B cell (primary cell): ENCODE measurements around the gene ASB2. TPM values are rescaled to one million over a fixed set of nuclear protein-coding genes. Genes with fewer than 3 reads are reported as not detected.

Source experiments
- ATAC-seq: fragments of 200-7000 bp; cut with Tn5 transposase; one replicate; pipeline ENCODE4 v1.10.0; 2021; ENCODE audit warnings: low read depth, mild to moderate bottlenecking, moderate number of reproducible peaks, moderate library complexity
- CTCF ChIA-PET: fragments of 350-600 bp; sonication (Branson Sonifier 250); formaldehyde crosslinking; loops from one replicate; lab custom pipeline; 2021; ENCODE audit warnings: antibody characterized with exemption, inconsistent platforms; lab: Charles Lee
- POLR2A ChIA-PET: fragments of 350-600 bp; sonication (Branson Sonifier 250); formaldehyde crosslinking; loops from one replicate; lab custom pipeline; 2021; ENCODE audit warnings: antibody characterized with exemption; lab: Charles Lee
- DNase-seq: peaks from one replicate; pipeline ENCODE4 v3.0.0; 2013
- H2AFZ ChIP-seq: 2 replicates; pipeline ENCODE4 v1.6.1; 2012; ENCODE audit warnings: mild to moderate bottlenecking, low read depth, low read length; ENCODE audit not compliant: insufficient read depth, poor library complexity, severe bottlenecking
- H3K27ac ChIP-seq, 2 donors: 1 replicate in 1 of 2; 2 replicates in 1 of 2; pipeline ENCODE4 v1.5.1; 2012 to 2013; ENCODE audit warnings: low read length in 2 of 2, mild to moderate bottlenecking in 2 of 2, moderate library complexity in 1 of 2
- H3K27me3 ChIP-seq, 4 experiments: fragments of 200-600 bp in 1 of 4; sonication (generic) in 1 of 4; replicated peaks in 1 of 4; 1 replicate in 2 of 4; 2 replicates in 2 of 4; pipeline versions ENCODE4 v1.6.1 to v1.7.0; 2013 to 2016; ENCODE audit warnings: low read length in 3 of 4, mild to moderate bottlenecking in 2 of 4, mixed read lengths in 1 of 4, moderate library complexity in 1 of 4; ENCODE audit not compliant: insufficient read depth in 4 of 4, control insufficient read depth in 3 of 4; ENCODE audit errors: control extremely low read depth in 1 of 4
- H3K36me3 ChIP-seq, 2 experiments: replicated peaks in 1 of 2; 1 replicate in 1 of 2; 2 replicates in 1 of 2; pipeline versions ENCODE4 v1.6.1 to v1.7.1; 2013; ENCODE audit warnings: low read length in 1 of 2; ENCODE audit not compliant: insufficient read depth in 2 of 2, control insufficient read depth in 1 of 2; ENCODE audit errors: control extremely low read depth in 1 of 2, extremely low read depth in 1 of 2
- H3K4me1 ChIP-seq, 2 donors: fragments of 200-600 bp in 1 of 2; sonication (generic) in 1 of 2; 1 replicate in 1 of 2; 2 replicates in 1 of 2; pipeline versions ENCODE4 v1.5.1 to v1.6.1; 2013 to 2017; ENCODE audit warnings: low read length in 2 of 2; ENCODE audit not compliant: control insufficient read depth in 2 of 2, insufficient read depth in 2 of 2
- H3K4me2 ChIP-seq: replicated peaks from 2 replicates; pipeline ENCODE3; 2012; ENCODE audit warnings: mild to moderate bottlenecking, low read depth, low read length; ENCODE audit not compliant: poor library complexity, severe bottlenecking
- H3K4me3 ChIP-seq, 5 experiments: fragments of 200-600 bp in 1 of 5; sonication (generic) in 1 of 5; 1 replicate in 3 of 5; 2 replicates in 2 of 5; pipeline versions ENCODE4 v1.5.1 to v1.7.0; 2011 to 2016; ENCODE audit warnings: low read length in 4 of 5, mild to moderate bottlenecking in 4 of 5, low read depth in 2 of 5, control low read depth in 1 of 5, moderate library complexity in 1 of 5; ENCODE audit not compliant: insufficient read depth in 1 of 5; ENCODE audit errors: control extremely low read depth in 1 of 5, extremely low read depth in 1 of 5
- H3K79me2 ChIP-seq: fragments of 200-600 bp; sonication (generic); one replicate; pipeline ENCODE4 v1.6.0; 2016; ENCODE audit warnings: low read length; ENCODE audit not compliant: control insufficient read depth, insufficient read depth
- H3K9ac ChIP-seq: fragments of 200-600 bp; sonication (generic); 2 replicates; pipeline ENCODE4 v1.6.1; 2017; ENCODE audit warnings: mild to moderate bottlenecking, low read length, moderate library complexity
- H3K9me3 ChIP-seq, 3 donors: one replicate each; pipeline versions ENCODE4 v1.6.1 to v1.7.1; 2013; ENCODE audit warnings: low read length in 2 of 3; ENCODE audit not compliant: control insufficient read depth in 2 of 3, insufficient read depth in 1 of 3; ENCODE audit errors: control extremely low read depth in 1 of 3
- H4K20me1 ChIP-seq: 2 replicates; pipeline ENCODE4 v1.6.0; 2012; ENCODE audit warnings: mild to moderate bottlenecking, low read length; ENCODE audit not compliant: insufficient read depth, control insufficient read depth, poor library complexity, severe bottlenecking
- H3K27ac Mint-ChIP-seq: one replicate; pipeline ENCODE4 v1.8.0; 2021; ENCODE audit warnings: mixed read lengths
- H3K27me3 Mint-ChIP-seq: one replicate; pipeline ENCODE4 v1.8.0; 2021; ENCODE audit warnings: mixed read lengths
- H3K4me1 Mint-ChIP-seq: one replicate; pipeline ENCODE4 v1.8.0; 2021; ENCODE audit warnings: mixed read lengths
- H3K4me3 Mint-ChIP-seq: one replicate; pipeline ENCODE4 v1.8.0; 2021; ENCODE audit warnings: mixed read lengths
- H3K9me3 Mint-ChIP-seq: one replicate; pipeline ENCODE4 v1.8.0; 2022; ENCODE audit warnings: mixed read lengths; ENCODE audit not compliant: insufficient read depth
- EZH2 ChIP-seq: IDR thresholded peaks from 2 replicates; pipeline ENCODE4 v1.6.1; 2012; ENCODE audit warnings: borderline replicate concordance, low read depth, mild to moderate bottlenecking, moderate library complexity, low read length; ENCODE audit not compliant: insufficient read depth, poor library complexity, severe bottlenecking
- WGBS: methylation state at CpG from one replicate; pipeline ENCODE4 v1.1.5; 2013; ENCODE audit warnings: missing lambda C conversion rate; ENCODE audit not compliant: insufficient coverage; 5-methylcytosine and 5-hydroxymethylcytosine counted together
- intact Hi-C: fragments of 100-400 bp; cut with micrococcal nuclease; formaldehyde crosslinking; loops from one replicate; pipeline ENCODE4 v1.10.0; 2022
- polyA plus RNA-seq: library from polyadenylated mRNA; depleted of rRNA; stranded (reverse); fragments of >200 nt; gene quantifications from 2 replicates; pipeline ENCODE4 v1.2.3, GENCODE V29; 2012
- total RNA-seq, 2 donors: library from RNA; stranded (reverse); fragments of 120-200 nt in 1 of 2; gene quantifications; 1 replicate in 1 of 2; 2 replicates in 1 of 2; pipeline versions ENCODE4 v1.2.3 to v1.2.4, GENCODE V29; 2013 to 2022
- TF ChIP-seq, protein P1 (sequence below): fragments of 200-600 bp; IDR thresholded peaks from one replicate; pipeline ENCODE4 v1.8.0; 2022; ENCODE audit warnings: antibody characterized with exemption, mild to moderate bottlenecking

The ASB2 gene
- total and polyA plus RNA-seq, 2 donors (not counting 1 experiment from before 2014, with no cell fraction given), result 1.5 to 2.7 TPM

DNA sequence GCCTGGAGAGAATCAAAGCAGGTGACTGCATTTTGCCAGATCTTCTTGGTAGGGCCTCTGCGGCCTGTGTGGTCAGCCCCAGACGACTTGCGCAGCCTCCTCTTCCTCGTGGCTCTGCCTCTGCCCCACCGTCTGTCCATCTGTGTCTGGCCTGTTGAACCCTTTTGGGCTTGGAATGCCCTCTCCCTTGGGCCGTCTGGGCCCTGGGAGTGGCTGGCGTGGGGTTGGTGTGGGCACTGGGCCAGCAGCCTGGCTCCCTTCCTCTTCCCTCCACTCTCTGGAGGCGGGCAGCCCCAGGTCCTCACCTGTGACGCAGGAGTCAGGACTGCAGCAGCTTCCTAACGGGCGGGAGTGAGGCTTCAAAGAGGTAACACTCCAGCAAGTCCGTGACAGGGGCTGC is 11.0 kb upstream of the ASB2 start:
- CTCF ChIA-PET, result no interaction called here
- no peak overlapping the region for H3K4me3 Mint-ChIP-seq
- H3K9me3 ChIP-seq, result peaks cover 0 to 17% (median 0%) of the 10 kb centered on the region in 3 donors
- H3K4me3 ChIP-seq, result no peak overlapping the region
- H3K4me2 ChIP-seq, result no peak overlapping the region
- 96% methylated on average over 12 of the region's 12 CpGs for WGBS
- no peaks in the 10 kb centered on the region for H3K79me2 ChIP-seq
- peaks cover 33% of the 10 kb centered on the region for H3K27me3 Mint-ChIP-seq
- no peak overlapping the region for H3K9ac ChIP-seq
- DNase-seq (no peak), ATAC-seq (no peak)
- no peaks in the 10 kb centered on the region for H3K36me3 ChIP-seq
- intact Hi-C loops, result loop anchor here (5.0 kb wide), 1 partner anchor 40 kb away; no protein-coding TSS in a partner anchor
- H3K27ac ChIP-seq, result no peak overlapping the region
- peaks cover 3% of the 10 kb centered on the region for H3K4me1 Mint-ChIP-seq
- TF ChIP-seq EZH2, result no peak
- TF ChIP-seq, protein P1, sequence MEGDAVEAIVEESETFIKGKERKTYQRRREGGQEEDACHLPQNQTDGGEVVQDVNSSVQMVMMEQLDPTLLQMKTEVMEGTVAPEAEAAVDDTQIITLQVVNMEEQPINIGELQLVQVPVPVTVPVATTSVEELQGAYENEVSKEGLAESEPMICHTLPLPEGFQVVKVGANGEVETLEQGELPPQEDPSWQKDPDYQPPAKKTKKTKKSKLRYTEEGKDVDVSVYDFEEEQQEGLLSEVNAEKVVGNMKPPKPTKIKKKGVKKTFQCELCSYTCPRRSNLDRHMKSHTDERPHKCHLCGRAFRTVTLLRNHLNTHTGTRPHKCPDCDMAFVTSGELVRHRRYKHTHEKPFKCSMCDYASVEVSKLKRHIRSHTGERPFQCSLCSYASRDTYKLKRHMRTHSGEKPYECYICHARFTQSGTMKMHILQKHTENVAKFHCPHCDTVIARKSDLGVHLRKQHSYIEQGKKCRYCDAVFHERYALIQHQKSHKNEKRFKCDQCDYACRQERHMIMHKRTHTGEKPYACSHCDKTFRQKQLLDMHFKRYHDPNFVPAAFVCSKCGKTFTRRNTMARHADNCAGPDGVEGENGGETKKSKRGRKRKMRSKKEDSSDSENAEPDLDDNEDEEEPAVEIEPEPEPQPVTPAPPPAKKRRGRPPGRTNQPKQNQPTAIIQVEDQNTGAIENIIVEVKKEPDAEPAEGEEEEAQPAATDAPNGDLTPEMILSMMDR, result no peak
- no peaks in the 10 kb centered on the region for H4K20me1 ChIP-seq
- H2AFZ ChIP-seq, result no peak overlapping the region
- H3K27ac Mint-ChIP-seq, result no peak overlapping the region
- H3K9me3 Mint-ChIP-seq, result no peaks in the 10 kb centered on the region
- POLR2A ChIA-PET, result no interaction called here
- no peaks in the 10 kb centered on the region for H3K4me1 ChIP-seq
- H3K27me3 ChIP-seq, result peaks cover 0 to 53% (median 22%) of the 10 kb centered on the region in 4 experiments

DNA sequence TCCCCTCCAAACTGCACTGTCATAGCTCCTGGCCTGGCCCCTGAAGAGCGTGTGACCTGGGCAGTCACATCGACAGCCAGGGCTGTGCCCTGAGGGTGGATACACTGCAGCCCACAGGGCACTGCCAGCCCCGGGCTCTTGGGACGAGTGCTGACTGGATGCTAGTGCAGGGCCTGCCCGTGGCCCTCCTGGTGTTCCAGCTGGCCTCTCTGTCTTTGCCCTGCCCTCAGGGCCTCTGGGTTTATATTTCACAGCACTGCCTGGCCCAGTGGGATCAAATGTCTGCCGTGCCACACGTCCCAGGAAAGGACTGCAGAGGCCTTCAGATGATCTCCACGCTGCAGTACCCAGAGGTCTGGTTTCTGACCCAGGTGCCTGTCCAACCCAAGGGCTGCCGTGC is 10.6 kb upstream of the ASB2 start:
- Histone ChIP-seq H3K36me3 (no peaks in the 10 kb centered on the region), H3K4me2 (no peak overlapping the region), H2AFZ (no peak overlapping the region), H3K4me3 (no peak overlapping the region), H4K20me1 (no peaks in the 10 kb centered on the region), H3K79me2 (no peaks in the 10 kb centered on the region), H3K9ac (no peak overlapping the region), H3K4me1 (no peaks in the 10 kb centered on the region), H3K27ac (no peak overlapping the region), H3K27me3 (peaks cover 0 to 53% (median 26%) of the 10 kb centered on the region in 4 experiments), H3K9me3 (peaks cover 0 to 18% (median 0%) of the 10 kb centered on the region in 3 donors)
- TF ChIP-seq, protein P1, result no peak
- no peak for TF ChIP-seq EZH2
- H3K27me3 Mint-ChIP-seq, result peaks cover 32% of the 10 kb centered on the region
- WGBS, result 76% methylated on average over 9 of the region's 9 CpGs
- no peak for ATAC-seq
- H3K9me3 Mint-ChIP-seq, result no peaks in the 10 kb centered on the region
- H3K4me3 Mint-ChIP-seq, result no peak overlapping the region
- H3K4me1 Mint-ChIP-seq, result peaks cover 3% of the 10 kb centered on the region
- H3K27ac Mint-ChIP-seq, result no peak overlapping the region
- intact Hi-C loops, result loop anchor here (5.0 kb wide), 1 partner anchor 40 kb away; no protein-coding TSS in a partner anchor
- CTCF ChIA-PET, result interaction anchor here (1.0 to 1.1 kb wide), 2 partner anchors 16 to 17 kb away, joined by 3 to 6 read pairs; no protein-coding TSS in a partner anchor
- no peak for DNase-seq
- POLR2A ChIA-PET, result no interaction called here
